Ovary (tissue), 9 donors: ENCODE results near the gene MEGF6. TPM values are rescaled to one million over a fixed set of nuclear protein-coding genes. Genes with fewer than 3 reads are reported as not detected.
A peak's percentile ranks its signal among the peaks of the same experiment; 100 is the strongest.

Experiments used
- DNase-seq, 5 donors: peaks; one replicate each; pipeline ENCODE4 v3.0.0-alpha.2; 2019 to 2020
- H3K27ac ChIP-seq, 2 donors: fragments of 200-600 bp; one replicate each; pipeline versions ENCODE4 v1.5.1 to v1.8.0; 2019 to 2022
- H3K27me3 ChIP-seq: fragments of 200-600 bp; one replicate; pipeline ENCODE4 v1.8.0; 2022
- H3K36me3 ChIP-seq: fragments of 200-600 bp; sonication (generic); one replicate; pipeline ENCODE4 v1.5.1; 2019
- H3K4me1 ChIP-seq: one replicate; pipeline ENCODE4 v1.8.1; 2013; ENCODE audit warnings: mild to moderate bottlenecking, moderate library complexity; ENCODE audit not compliant: insufficient read depth
- H3K4me3 ChIP-seq: fragments of 200-600 bp; sonication (generic); one replicate; pipeline ENCODE4 v1.5.1; 2017
- H3K9me3 ChIP-seq, 2 donors: fragments of 200-600 bp in 1 of 2; sonication (generic) in 1 of 2; one replicate each; pipeline versions ENCODE4 v1.5.1 to v1.8.1; 2013 to 2019; ENCODE audit warnings: mild to moderate bottlenecking in 1 of 2, moderate library complexity in 1 of 2
- CTCF ChIP-seq, 3 donors: fragments of 450-650 bp in 2 of 3; fragments of 200-600 bp in 1 of 3; IDR thresholded peaks; one replicate each; pipeline versions ENCODE4 v1.5.1 to v1.8.0; 2016 to 2022; ENCODE audit warnings: antibody characterized with exemption in 3 of 3, mild to moderate bottlenecking in 1 of 3
- EP300 ChIP-seq: sonication (generic); formaldehyde crosslinking; IDR thresholded peaks from one replicate; pipeline ENCODE4 v1.6.1; 2017; ENCODE audit warnings: antibody characterized with exemption
- POLR2A ChIP-seq: fragments of 450-650 bp; IDR thresholded peaks from one replicate; pipeline ENCODE4 v1.6.1; 2017; ENCODE audit warnings: antibody characterized with exemption, mild to moderate bottlenecking, moderate library complexity
- WGBS, 3 donors: extraction: QIAGEN DNeasy Blood & Tissue Kit in 1 of 3; methylation state at CpG; one replicate each; pipeline versions ENCODE4 v1.1.5 to v1.1.7; 2013 to 2017; 5-methylcytosine and 5-hydroxymethylcytosine counted together
- intact Hi-C, 4 donors: fragments of 100-400 bp; cut with DNase I; formaldehyde crosslinking; loops; one replicate each; pipeline versions ENCODE4 v1.11.0 to v1.15.1; 2022 to 2023
- polyA plus RNA-seq, 2 donors: library from polyadenylated mRNA; stranded (reverse); fragments of 200-250 nt in 1 of 2; fragments of 350-450 nt in 1 of 2; fragmentation: Illumina TruSeq in 1 of 2; extraction: RNeasy Lipid Tissue Mini Kit (QIAGEN cat#74804) in 1 of 2; gene quantifications; one replicate each; pipeline ENCODE4 v1.2.3, GENCODE V29; 2013 to 2014
- total RNA-seq, 7 donors: library from RNA; depleted of rRNA in 2 of 7; stranded (reverse); fragments of >200 nt in 2 of 7; fragmentation: NEBNext Ultra II Directional in 3 of 7; extraction: Animal tissue kit (Norgen Biotek cat#: 25700) in 3 of 7; gene quantifications; one replicate each; pipeline versions ENCODE4 v1.1.0 to v1.2.4, GENCODE V29; 2016 to 2023
- donor health status: DM: no; HTN: no; CAD: no; lungs with moderate emphysema.
- donor health status: DM: no; HTN: no; CAD: no.
- donor health status: Bipolar disorder and iron deficiency.
- donor health status: DM: yes; HTN: yes; CAD: no.
- donor health status: DM: no; HTN: no; CAD: no.
- donor health status: DM: yes; HTN: yes; CAD: no.

The MEGF6 gene
- total and polyA plus RNA-seq, 9 donors = 0.10 to 117 (median 12.5) TPM

GRCh38 chr1:3564921-3565831, 46.1 kb downstream of the MEGF6 start:
- TF ChIP-seq CTCF (IDR thresholded peaks at IDR 0.05) = peak; percentile 39 to 67 (median 61)
- TF ChIP-seq EP300 = no peak
- TF ChIP-seq POLR2A = no peak
- Histone ChIP-seq H3K4me1 (no peaks in the 10 kb centered on the region), H3K36me3 (no peaks in the 10 kb centered on the region), H3K4me3 (no peak overlapping the region), H3K27ac (no peak overlapping the region), H3K9me3 (no peaks in the 10 kb centered on the region), H3K27me3 (no peaks in the 10 kb centered on the region)
- no peak for DNase-seq
- intact Hi-C loops = loop anchor here in 2 of 4 donors (2.0 to 5.0 kb wide), 2 partner anchors 52 to 54 kb away; no protein-coding TSS in a partner anchor
- WGBS, 3 donors = 64 to 68% (median 65%) methylated on average over 24 to 29 of the region's 29 CpGs

- WGBS, 3 donors = 82 to 88% (median 86%) methylated on average over 10 of the region's 10 CpGs
- Histone ChIP-seq H3K4me1 (no peaks in the 10 kb centered on the region), H3K9me3 (no peaks in the 10 kb centered on the region), H3K36me3 (no peaks in the 10 kb centered on the region), H3K4me3 (no peak overlapping the region), H3K27ac (no peak overlapping the region), H3K27me3 (no peaks in the 10 kb centered on the region)
- intact Hi-C loops = loop anchor here in 1 of 4 donors (2.0 kb wide), 1 partner anchor 55 kb away; no protein-coding TSS in a partner anchor
- TF ChIP-seq POLR2A = no peak
- no peak for TF ChIP-seq EP300
- no peak for TF ChIP-seq CTCF (IDR thresholded peaks at IDR 0.05)
- DNase-seq = no peak
These were observed 47.7 kb downstream of the MEGF6 start for GRCh38 chr1:3563610-3564009.

GRCh38 chr1:3563125-3563524, 48.2 kb downstream of the MEGF6 start:
- TF ChIP-seq POLR2A (no peak), CTCF (IDR thresholded peaks at IDR 0.05) (no peak), EP300 (no peak)
- no peaks in the 10 kb centered on the region for H3K27me3 ChIP-seq
- no peaks in the 10 kb centered on the region for H3K4me1 ChIP-seq
- H3K36me3 ChIP-seq = no peaks in the 10 kb centered on the region
- no peak overlapping the region for H3K4me3 ChIP-seq
- H3K27ac ChIP-seq = no peak overlapping the region
- no peak for DNase-seq
- no peaks in the 10 kb centered on the region for H3K9me3 ChIP-seq
- WGBS, 3 donors = 93 to 97% (median 96%) methylated on average over 12 of the region's 12 CpGs
- intact Hi-C loops = no loop called here

GRCh38 chr1:3562712-3563111, 48.6 kb downstream of the MEGF6 start:
- H3K4me3 ChIP-seq = no peak overlapping the region
- H3K27me3 ChIP-seq = no peaks in the 10 kb centered on the region
- 87 to 94% (median 90%) methylated on average over 7 to 8 of the region's 8 CpGs for WGBS, 3 donors
- peak overlapping the region in 1 of 2 donors; percentile 45 for H3K27ac ChIP-seq
- H3K36me3 ChIP-seq = no peaks in the 10 kb centered on the region
- DNase-seq = no peak
- no peaks in the 10 kb centered on the region for H3K4me1 ChIP-seq
- no peaks in the 10 kb centered on the region for H3K9me3 ChIP-seq
- intact Hi-C loops = no loop called here
- TF ChIP-seq CTCF (IDR thresholded peaks at IDR 0.05) (no peak), EP300 (no peak), POLR2A (no peak)
